IPS DF 19.7 (cell line): ENCODE data around the gene TFRC.
"Not testable (repeated sequence)": the region's sequence is repeated elsewhere in the genome, so short reads cannot be mapped to it uniquely, and the experiment has no call there.

Experiments
- DNase-seq: peaks from one replicate; pipeline ENCODE4 v3.0.0-alpha.2; 2013; ENCODE audit warnings: low read depth, low spot score

The TFRC gene

DNA sequence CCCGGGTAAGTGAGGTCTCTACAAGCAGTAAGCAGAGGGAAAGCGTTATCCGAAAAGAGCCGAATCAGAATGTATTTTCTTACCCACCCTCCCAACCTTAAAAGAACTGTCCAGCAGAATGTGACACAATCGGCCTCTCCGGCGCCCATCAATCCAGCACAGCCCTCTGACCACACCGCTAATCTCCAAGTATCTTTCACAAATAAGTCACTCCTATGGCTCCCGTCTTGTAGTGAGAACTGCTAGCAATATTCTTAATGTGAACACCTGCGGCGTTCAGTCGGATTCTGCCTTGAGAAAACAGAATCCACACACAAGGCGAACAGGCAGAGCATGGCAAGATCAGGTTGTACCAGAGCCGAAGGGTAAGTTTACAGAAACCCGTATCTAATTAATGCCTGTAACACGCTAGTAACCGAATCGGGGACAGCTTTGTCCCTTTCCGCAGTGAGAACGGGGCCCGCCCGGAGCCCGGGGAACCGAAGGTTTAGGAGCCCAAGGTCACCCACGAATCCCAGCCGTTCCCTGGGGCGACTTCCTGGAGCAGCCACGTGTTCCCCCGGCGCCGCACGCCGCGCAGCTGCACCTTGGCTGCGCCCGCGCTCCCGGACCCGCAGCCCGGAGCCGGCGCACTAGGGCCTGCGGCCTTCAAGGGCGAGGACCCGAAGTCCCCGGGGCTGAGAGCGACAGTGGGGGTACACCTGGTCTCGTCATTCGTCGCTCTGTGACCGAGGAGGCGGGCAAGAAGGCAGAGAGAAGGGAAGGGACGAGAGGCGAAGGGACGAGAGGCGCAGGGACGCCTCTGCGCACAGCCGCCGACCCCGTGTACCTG is 672 bp downstream of the TFRC start:
- no peak for DNase-seq

DNA sequence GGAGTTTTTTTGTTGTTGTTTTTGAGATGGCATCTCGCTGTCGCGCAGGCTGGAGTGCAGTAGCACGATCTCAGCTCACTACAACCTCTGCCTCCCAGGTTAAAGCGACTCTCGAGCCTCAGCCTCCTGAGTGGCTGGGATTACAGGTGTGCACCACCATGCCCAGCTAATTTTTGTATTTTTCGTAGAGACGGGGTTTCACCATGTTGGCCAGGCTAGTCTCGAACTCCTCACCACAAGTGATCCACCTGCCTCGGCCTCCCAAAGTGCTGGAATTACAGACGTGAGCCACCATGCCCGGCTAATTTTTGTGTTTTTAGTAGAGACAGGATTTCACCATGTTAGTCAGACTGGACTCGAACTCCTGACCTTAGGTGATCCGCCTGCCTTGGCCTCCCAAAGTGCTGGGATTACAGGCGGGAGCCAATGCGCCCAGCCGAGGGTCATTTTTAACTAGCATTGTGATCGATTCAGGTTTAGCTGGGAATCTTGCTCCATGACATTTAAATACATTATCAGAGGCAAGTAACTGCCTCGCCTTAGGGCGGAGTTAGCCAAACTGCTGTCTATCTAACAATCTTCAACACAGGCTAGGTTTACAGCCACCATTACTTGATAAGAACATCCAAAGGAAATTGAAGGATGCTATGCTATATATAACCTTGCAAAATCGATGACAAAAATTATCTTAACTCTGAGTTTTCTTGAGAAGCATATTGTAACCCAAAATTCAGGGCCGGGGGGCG is 1.6 kb downstream of the TFRC start:
- DNase-seq = not testable (repeated sequence)

DNA sequence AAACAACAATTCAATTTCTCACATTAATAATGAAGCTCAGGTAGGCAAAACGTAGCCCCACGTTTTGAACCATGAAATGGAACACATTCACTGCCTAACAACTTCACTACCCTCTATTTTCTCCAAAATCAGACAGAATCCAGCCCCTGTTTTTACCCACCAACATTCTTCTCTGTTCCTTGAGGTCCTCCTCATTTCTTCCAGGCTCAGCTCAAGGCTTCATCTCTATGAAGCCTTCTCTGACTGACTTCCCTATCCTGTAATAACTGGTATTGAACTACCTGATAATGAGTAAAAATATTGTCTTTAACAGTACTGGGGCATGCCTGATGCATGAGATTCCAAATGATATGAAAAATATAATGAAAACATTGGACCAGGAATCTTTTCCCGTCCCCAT is 2.2 kb downstream of the TFRC start:
- DNase-seq = no peak

DNA sequence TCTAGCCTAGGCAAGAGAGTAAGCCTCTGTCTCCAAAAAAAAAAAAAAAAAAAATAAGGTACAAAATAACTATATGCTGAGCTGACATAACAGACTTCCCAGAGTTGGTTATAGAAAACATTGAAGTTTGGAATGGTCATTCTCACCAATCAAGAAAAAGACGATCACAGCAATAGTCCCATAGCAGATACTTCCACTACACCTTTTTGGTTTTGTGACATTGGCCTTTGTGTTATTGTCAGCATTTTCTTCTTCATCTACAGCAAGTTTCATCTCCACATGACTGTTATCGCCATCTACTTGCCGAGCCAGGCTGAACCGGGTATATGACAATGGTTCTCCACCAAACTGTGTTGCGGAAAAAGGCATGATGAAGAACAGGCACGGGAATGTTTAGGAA is 6.9 kb downstream of the TFRC start:
- no peak for DNase-seq

DNA sequence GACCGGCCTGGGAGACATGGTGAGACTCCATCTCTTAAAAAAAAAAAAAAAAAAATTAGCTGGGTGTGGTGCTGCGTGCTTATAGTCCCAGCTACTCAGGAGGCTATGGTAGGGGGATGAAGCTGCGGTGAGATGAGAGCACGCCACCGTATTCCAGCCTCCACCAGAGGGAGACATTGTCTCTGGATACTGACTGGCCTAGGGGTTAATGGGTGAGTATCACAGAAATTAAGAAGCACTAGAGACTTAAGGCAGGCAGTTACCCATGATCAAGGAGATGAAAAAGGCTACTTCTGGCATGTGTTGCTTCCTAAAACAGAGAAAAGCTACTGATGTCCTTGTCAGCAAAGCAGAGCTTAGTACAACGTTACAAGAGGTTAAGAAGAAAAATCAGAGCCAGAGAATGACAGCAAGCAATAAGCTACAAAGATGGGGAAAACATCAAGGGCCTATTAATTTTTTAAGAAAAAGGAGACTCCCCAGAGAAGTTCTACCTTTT is 8.6 kb downstream of the TFRC start:
- peak; percentile 42 for DNase-seq

DNA sequence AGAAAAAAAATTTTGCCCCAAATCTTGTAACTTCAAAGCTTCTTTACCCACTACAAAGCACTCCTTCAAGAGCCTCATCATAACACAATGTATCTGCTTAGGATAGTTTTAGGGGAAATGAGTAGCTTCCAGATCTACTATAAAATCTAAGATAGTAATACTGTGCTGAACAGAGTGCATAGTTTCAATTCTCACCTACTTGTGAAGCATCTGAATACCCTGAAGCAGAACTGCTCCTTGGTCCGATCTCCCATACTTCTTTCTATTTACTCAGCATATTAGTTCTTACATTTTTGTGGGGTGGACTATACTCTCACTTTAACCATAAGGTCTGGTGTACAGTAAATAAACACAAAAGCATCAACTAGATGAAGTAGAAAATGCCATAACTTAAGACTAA is 9.6 kb downstream of the TFRC start:
- DNase-seq = no peak

DNA sequence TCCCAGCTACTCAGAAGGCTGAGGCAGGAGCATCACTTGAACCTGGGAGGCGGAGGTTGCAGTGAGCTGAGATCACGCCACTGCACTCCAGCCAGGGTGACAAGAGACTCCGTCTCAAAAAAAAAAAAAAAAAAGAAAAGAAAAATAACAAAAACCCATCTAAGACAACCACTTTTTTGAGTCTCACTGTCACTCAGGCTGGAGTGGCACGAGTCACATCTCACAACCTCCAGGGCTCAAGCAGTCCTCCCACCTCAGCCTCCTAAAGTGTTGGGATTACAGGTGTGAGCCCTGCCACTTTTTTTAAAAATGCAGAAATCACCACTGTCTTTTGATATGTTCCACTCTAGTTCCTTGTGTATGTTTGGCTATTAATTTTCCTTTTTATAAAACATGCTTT is 13.1 kb downstream of the TFRC start:
- not testable (repeated sequence) for DNase-seq

DNA sequence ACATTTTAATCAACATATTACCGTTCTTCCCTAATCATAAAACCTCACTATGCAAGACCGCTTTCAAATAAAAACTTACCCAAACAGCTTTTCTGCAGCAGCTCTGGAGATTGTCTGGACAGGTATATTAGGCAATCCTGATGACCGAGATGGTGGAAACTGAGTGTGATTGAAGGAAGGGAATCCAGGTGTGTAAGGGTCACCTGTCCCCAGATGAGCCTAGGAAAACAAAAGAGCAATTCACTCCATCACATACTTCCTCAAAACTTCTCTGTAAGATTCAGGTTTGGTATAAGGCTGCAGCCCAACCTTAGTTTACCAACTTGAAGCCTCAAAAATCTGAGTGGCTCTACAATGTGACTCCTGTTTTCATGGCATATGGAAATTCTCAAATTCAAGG is 14.5 kb downstream of the TFRC start:
- no peak for DNase-seq

DNA sequence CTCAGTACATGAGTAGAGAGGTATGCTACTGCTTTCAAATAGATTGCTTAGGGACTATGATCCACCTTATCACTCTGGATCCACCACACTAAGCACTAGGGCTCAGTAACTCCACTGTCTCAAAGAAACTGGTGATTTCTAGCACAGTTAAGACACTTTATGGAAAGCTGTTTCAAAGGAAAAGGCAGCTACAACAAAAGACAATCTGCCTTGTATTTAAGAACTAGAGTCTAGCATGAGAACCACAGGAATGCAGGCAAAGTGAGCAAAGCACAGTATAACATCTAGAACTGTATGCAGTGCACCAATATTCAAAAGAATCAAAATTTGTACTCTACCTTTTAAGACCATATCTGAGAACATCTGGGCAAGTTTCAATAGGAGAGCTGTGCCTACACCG is 17.9 kb downstream of the TFRC start:
- DNase-seq = no peak

DNA sequence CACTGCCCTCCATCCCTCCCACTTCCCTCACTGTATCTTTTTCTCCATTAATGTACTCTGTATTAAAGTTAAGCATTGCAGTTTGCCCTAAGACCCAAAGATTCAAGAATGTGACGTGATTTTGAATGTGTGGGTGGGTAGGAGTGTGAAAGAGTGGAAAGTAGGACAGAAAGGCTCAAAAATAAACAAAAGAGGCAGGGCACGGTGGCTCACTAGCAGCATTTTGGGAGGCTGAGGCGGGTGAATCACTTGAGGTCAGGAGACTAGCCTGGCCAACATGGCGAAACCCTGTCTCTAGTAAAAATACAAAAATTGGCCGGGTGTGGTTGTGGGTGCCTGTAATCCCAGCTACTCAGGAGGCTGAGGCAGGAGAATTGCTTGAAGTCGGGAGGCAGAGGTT is 18.4 kb downstream of the TFRC start:
- DNase-seq = no peak

DNA sequence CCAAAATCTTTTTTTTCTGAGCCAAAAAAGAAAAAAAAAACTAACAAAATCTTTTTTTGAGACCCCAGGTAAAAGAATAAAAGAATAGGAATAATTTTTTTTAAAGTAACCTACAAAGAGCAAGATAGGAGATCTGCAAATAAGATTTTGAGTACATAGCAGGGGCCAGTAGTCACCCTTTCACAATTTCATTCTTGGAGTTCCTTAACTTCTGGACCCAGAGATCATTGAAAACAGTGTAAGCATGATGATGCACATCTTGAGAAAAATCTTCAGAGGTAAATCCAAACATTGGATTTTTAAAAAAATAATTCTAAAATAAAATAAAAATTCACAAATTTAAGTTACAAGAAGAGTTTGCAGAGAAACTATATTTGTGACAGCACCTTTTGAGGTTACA is 18.8 kb downstream of the TFRC start:
- no peak for DNase-seq

DNA sequence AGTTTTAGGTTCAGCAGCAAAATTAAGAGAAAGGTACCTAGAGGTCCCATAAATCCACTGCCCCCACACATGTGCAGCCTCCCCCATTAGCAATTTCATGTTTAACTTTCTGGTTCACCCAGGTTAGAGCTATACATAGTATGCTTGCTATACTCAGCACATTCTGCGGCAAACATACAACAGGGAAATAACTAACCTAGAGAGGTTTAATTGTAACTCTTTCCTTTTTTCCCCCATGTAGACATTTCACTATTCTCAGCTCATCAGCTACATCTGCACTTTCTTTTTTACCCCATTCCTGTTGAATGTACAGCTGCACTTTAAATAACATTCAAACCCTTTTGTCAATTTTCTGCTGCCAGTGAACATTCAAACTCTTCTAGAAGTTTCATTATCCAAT is 21.1 kb downstream of the TFRC start:
- DNase-seq = no peak

DNA sequence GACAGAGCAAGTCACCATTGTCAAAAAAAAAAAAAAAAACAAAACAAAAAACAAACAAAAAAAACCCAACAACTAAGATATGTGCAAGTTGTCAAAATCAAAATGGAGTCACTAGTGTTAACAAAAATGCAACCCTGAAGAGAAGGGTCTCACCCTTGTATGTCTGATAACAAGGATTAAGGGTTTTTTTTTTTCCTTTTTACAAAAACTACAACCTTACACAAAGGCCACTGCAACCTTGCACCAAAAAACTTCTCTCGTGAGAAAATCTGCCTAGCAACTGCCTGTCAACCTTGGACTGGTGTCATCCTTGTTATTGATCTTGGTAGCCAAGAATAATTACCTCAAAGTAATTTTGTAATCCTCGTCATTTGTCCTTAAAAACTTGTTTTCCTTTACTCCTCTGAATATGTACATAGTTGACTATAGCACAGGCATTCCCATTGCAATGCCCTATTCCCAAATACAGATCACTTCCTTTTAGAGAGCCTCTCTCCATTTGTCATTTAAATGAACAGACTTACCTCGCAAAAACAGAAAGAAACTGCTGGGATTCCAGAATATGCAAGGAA is 24.0 kb downstream of the TFRC start:
- peak; percentile 28 for DNase-seq

DNA sequence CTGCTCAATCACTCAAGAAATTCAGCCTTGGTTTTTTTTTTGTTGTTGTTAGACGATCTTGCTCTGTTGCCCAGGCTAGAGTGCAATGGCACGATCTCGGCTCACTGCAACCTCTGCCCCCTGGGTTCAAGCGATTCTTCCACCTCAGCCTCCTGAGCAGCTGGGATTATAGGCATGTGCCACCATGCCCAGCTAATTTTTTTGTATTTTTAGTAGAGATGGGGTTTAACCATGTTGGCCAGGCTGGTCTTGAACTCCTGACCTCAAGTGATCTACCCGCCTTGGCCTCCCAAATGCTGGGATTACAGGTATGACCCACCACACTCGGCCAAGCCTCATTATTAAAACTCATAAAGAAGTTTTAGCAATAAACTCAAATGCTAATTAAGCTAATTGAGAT is 25.5 kb downstream of the TFRC start:
- not testable (repeated sequence) for DNase-seq

DNA sequence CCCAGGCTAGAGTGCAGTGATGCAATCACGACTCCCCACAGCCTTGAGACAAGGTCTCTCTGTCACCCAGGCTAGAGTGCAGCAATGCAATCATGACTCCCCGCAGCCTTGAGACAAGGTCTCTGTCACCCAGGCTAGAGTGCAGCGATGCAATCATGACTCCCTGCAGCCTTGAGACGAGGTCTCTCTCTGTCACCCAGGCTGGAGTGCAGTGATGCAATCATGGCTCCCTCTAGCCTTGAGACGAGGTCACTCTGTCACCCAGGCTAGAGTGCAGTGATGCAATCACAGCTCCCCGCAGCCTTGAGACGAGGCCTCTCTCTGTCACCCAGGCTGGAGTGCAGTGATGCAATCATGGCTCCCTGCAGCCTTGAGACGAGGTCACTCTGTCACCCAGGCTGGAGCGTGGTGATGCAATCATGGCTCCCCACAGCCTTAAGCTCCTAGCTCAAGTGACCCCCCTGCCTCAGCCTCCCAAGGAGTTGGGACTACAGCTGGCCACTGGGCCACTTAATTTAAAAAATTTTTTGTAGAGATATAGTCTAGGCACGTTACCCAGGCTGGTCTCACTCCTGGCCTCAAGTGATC is 26.1 kb downstream of the TFRC start:
- no peak for DNase-seq

DNA sequence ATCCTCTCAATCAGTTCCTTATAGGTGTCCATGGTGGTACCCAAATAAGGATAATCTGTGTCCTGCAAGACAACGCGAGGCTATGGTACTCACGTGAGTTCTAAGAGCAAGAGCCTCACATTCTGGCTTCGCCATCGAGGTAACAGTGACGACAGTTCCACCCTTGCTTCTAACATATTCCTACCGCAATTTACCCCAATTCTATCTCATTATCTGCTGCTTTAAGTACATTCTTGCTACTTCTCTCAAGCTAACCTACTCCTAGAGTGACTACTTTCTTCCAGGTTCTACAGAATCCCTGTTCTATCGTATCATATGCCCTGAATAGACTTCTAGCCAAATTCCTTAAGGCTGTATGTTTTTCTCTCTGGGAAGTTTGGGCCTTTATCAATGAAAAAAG is 26.6 kb downstream of the TFRC start:
- DNase-seq = no peak

DNA sequence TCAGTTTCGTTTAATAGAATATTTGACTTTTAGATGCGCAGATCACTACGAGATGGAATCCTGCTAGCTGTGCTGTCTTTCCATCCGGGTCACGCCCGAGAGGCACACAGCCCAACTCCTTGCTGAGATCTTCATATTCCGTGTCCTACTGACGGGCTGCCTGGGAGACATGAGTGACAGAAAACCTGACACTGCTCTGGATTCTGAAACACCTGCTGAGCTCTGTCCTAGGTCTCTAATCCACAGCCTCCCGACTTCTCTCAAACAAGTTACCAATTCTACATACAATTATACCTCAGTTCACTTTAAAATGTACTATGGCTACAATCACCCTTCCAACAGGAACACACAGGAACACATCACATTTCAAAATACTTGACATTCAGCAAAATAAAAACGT is 27.2 kb downstream of the TFRC start:
- no peak for DNase-seq

DNA sequence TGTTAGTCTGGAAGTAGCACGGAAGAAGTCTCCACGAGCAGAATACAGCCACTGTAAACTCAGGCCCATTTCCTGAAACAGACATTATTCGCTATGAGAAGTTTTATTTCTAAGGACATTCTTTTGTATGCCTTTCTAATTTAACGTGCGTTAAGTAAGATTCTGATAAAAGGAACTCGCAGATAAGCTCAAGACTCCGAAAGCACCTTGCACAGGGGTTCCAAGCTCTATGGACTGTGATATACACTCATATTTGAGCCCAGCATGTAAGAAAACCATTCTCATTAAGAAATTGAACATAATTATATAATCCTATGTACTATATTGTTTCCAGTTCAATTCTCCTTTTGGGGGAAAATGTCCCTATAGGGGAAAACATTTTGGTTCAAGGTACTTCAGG is 28.4 kb downstream of the TFRC start:
- no peak for DNase-seq

DNA sequence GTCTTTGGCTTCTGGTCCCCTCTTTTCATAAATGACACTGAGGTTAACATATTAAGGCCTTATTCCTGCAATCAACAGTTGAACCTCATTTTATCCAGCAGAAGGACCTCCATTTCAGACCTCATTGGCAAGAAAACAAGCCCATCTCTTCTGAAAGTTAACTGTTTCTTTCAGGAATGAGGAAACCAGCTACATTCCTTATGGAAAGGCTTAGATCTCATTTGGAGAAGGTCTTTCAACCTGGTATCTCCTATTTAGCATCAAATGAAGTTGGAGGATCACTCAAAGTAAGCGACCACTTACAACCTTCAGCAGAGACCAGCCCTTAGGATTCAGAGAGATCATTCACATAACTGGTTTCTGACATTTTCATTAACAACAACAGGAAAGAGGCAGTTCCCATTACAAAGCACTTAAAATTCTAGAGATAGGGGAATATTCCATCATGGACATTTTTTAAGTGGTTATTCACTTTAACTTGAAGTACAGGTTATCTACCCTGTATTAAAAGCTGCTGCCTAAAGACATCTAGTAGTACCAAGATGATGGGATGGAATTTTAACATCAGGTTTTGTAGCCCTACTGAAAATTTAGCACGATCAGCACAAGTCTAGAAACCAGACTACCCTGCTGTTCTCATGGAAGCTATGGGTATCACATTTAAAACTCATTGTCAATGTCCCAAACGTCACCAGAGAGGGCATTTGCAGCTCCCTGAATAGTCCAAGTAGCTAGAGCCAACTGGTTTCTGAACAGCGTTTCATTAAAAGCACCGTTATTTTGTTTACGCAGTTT is 30.4 kb downstream of the TFRC start:
- no peak for DNase-seq

DNA sequence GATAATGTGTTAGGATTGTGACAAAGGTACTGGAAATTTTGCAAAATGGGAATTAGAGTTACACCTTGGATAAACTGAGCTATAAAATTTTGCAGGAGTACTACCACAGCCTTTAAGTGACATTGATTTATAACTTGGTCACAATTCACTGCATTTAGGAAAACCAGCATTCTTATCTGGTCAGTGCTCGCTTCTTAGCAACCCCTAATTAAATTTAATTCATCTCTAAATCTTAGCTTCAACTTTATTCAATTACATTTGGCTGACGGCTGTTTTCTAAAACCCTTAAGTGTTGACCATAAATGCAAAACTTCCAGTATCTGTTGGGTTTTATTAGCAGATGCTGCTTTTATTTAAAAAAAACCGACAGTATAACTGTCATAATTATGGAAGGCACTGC is 31.3 kb downstream of the TFRC start:
- no peak for DNase-seq

DNA sequence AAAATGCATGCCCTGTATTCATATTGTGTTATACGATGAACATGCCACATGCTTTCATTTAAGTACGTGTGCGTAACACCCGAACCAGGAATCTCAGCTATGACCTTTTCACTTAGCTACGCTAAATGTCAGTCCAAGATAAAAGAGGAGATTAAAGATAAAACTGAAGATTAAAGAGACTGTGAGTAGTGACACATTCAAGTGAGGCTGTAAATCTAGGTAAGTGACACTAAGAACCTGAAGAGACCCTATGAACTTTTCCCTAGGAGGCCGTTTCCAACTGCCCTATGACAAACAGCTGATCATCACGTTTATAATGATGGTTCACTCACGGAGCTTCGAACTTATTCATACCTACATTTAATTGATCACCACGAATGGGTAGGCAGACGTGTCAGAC is 32.2 kb downstream of the TFRC start:
- DNase-seq = no peak
